ENCODE results near the gene LFNG.

GRCh38 chr7:2478800-2479199 is 40.8 kb upstream of the LFNG start:
- TF ChIP-seq ZNF501 (CRISPR knock-in tag; IDR thresholded peaks at IDR 0.05) (no peak), PBX3 (CRISPR knock-in tag; IDR thresholded peaks at IDR 0.05; ENCODE audit: borderline replicate concordance) (no peak), RFX5 (IDR thresholded peaks at IDR 0.05; ENCODE audit: low read depth, low read length) (no peak), CTCF (CRISPR knock-in tag; IDR thresholded peaks at IDR 0.05) (no peak), MAX (IDR thresholded peaks at IDR 0.05) (no peak), ZFP37 (CRISPR knock-in tag; IDR thresholded peaks at IDR 0.05; ENCODE audit: borderline replicate concordance) (no peak), ESRRA (CRISPR knock-in tag; IDR thresholded peaks at IDR 0.05; ENCODE audit: low read depth) (no peak), BHLHE40 (IDR thresholded peaks at IDR 0.05; ENCODE audit: low read length) (no peak)

Measured in HepG2 (cell line).